ENCODE results near the gene SEZ6L2.
"Not testable (repeated sequence)": the region's sequence is repeated elsewhere in the genome, so short reads cannot be mapped to it uniquely, and the experiment has no call there.

SEZ6L2 gene

DNA sequence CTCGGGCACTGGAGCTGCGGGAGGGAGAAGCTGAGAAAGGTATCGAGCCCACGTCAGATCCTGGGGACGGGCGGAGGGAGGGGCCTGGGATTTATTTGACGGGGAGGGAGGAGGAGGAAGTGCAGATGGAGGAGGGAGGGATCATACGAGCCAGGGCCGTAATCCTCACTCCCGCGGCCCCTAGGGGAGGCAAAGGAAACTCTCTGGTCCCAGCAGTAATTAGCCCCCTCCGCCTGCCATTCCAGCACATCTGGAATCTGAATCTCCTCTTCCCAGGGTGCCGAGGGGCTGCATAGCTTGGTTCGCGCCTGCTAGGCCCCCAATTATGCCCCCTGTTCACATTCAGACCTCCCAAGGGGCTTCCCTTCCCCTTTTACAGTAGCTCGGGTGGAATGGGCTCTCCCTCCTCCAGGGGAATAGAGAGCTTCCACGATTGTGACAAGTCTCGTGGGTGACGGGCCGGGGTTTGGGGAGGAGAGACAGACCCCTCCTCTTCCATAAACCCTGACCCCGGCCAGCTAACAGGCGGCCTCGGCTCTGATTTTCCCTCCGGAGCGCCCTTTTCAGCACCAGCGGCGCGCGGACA is at the start of gene SEZ6L2:
TSS of gene SEZ6L2 (minus strand) at position 35 of the 586 bp plus-strand sequence. CDS start 531 bp downstream, outside the sequence.
- DNase-seq = no peak

DNA sequence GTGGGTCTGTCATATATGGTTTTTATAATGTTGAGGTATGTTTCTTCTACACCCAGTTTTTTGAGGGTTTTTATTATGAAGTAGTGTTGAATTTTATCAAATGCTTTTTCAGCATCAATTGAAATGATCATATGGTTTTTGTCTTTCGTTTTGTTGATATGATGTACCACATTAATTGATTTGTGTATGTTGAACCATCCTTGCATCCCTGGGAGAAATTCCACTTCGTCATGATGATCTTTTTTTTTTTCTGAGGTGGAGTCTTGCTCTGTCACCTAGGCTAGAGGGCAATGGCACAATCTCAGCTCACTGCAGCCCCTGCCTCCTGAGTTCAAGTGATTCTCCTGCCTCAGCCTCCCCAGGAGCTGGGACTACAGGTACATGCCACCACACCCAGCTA is 48.5 kb upstream of the SEZ6L2 start:
- DNase-seq = no peak

DNA sequence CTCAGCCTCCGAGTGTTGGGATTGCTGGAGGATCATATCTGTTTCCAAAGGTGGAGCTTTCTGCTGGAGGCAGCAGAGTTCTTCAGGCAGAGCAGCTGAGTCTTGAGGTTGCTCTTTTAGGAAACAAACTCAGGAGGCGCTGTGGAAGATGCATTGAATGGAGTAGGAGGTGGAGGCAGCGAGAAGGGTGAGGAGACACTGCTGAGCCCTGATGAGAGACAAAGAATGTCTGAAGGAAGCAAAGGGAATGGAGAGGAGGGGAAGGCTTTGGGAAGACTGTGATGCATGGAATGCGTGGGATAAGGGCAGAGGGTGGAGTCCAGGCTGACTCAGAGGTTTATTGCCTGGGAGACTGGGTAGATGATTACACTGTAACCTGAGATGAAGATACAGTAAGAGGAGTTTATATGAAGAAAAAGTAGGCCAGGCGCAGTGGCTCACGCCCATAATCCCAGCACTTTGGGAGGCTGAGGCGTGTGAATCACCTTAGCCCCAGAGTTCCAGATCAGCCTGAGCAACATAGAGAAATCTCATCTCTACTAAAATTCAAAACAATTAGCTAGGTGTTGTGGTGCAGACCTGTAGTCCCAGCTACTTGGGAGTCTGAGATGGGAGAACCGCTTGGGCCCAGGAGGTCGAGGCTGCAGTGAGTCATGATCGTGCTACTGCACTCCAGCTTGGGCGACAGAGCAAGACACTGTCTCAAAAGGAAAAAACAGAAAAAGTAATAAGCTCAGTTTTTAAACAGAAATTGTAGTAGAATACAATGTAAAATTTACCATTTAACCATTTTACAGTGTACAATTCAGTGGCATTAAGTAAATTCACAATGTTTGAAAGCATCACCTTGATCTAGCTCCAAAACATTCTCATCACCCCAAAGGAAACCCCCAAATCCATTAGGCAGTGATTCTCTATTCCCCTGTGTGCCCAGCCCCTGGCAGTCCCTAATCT is 44.8 kb upstream of the SEZ6L2 start:
- DNase-seq = no peak

DNA sequence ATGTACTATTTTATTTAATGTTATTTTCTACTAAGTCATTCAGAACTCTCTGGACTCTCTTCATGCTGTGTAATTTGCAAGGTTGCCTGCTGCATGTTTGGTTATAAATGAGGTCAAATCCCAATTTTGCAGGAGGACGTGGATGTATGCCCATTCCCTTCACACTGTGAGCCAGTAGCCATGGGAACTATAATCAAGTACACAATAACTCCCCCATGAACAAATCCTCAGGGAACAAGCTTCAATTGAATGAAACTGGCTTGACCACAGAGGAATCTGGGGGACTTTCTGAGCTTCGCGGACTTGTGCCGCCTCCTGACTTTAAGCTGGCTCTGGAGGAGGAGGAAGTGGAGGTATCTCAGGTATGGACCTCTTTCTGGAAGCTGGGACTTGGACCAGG is 41.3 kb upstream of the SEZ6L2 start:
- DNase-seq = no peak

DNA sequence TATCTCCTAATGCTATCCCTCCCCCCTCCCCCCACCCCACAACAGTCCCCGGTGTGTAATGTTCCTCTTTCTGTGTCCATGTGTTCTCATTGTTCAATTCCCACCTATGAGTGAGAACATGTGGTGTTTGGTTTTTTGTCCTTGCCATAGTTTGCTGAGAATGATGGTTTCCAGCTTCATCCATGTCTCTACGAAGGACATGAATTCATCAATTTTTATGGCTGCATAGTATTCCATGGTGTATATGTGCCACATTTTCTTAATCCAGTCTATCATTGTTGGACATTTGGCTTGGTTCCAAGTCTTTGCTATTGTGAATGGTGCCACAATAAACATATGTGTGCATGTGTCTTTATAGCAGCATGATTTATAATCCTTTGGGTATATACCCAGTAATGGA is 32.4 kb upstream of the SEZ6L2 start:
- DNase-seq = not testable (repeated sequence)

DNA sequence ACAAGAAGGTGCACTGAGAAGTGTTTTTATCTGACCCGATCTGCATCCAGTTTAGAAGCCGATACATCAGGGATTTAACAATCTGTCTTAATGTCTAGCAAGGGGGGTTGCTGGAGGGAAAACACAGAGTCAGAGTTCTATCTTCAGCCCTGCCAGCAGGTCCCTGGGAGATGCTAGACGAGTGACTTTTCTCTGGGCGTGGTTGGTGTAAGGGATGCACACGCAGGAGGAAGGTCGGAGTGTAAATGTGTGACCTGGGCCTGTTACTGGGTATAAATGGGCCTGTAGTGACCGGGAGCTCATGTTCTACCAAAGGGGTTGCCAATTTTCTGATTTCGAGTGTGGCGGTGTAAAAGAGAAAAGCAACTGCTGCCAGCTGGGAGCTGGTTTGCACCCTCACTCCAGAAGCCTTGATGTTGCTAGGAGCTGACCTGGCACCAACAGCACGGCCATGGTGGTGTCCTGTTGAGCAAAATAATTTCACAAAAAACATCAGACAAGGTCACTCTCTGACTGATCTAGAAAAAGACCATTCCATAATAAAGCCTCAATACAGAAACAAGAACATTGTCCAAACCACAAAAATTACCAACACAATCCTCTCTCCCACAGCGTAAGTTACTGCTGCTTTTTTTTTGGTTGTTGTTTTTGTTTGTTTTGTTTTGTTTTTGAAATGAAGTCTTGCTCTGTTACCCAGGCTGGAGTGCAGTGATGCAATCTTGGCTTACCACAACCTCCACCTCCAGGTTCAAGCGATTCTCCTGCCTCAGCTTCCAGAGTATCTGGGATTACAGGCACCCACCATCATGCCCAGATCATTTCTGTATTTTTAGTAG is 27.9 kb upstream of the SEZ6L2 start:
- no peak for DNase-seq

DNA sequence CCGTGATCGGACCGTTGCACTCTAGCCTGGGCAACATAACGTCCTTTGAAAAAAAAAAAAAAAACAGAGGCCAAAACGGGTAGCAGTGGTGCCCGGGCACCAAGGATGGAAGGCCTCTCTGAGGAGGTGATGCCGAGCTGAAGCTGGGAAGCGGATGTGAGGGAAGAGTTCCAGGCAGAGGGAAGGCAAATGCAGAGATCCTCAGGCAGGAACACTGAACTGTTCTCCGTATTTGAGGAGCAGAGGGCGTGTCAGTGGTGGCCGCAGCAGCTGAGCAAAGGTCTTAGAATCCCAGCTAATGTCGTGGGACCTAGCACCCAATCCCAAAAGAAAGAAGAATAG is 27.3 kb upstream of the SEZ6L2 start:
- DNase-seq = no peak

DNA sequence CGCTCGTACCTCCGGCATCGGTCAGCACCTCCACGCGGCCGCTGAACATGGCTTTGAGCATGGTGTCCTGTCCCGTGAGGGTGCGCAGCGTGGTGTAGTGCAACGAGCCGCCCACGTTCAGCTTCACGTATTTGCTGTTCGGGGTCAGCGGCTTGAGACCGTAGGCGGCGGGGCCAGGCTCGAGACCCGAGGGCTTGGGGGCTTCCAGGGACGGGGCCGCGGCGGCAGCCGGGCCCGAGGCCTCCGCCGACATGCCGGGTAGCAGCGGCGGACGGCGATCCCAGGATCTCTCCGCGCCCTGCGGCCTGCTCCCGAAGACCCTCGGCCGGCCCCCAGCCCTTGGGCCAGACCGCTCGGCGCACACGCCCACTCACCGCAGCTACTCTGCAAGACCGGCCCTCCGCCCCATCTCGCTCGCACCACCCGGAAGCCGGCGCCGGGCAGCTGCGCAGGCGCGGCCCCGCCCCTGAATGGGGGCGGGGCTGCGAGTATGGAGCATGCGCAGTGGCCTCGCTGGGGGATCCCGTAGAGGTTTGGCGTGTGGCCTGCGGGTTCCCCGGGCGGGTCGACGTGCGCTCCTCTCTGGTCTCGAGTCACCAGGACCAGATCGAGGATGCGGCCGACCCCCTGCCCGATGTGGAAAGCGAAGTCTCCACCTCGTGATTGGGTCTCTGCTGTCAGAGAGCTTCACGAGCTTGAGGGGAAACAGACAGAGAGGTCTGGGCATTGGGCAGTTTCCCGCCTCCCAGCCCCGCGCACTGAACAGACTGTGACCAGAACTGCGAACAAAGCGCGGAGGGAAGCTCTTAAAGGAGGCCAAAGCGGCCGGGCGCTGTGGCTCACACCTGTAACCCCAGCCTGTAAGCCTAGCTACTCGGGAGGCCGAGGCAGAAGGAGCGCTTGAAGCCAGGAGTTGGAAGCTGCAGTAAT is 26.7 kb upstream of the SEZ6L2 start, which contains the start of gene KCTD13:
TSS of gene KCTD13 (minus strand) at position 446 of the 930 bp plus-strand sequence. CDS start at position 253, 193 bp downstream.
- DNase-seq = peak; percentile 89

DNA sequence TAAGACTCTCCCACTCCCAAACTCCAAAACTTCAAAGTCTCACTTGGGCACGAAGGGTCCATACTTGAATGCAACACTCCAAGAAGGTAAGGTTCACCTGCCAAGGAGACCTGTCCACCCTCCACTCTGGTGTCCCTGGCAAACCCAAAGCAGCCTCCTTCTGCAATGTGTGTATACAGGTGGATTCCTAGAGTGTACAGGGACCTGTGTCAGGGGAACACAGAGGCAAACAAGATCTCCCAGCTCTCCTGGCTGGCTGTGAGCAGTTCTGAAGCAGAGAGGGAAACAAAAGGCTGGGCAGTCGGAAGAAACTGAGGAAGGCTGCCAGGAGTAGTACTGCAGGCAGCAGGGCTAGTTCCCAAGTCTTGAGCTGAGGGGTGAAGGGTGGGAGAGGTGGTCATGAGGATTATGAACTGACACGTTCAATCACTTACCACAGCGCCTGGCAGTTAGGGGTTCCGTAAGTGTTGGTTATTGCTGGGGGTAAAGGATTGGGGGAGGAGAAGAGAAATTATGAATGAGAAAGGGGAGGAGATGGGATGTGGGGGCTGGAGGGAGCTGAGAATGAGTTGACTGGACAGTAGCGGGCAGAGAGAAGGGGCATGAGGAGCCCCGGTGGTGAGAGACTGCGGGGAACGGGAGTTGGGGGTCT is 25.9 kb upstream of the SEZ6L2 start:
- no peak for DNase-seq

DNA sequence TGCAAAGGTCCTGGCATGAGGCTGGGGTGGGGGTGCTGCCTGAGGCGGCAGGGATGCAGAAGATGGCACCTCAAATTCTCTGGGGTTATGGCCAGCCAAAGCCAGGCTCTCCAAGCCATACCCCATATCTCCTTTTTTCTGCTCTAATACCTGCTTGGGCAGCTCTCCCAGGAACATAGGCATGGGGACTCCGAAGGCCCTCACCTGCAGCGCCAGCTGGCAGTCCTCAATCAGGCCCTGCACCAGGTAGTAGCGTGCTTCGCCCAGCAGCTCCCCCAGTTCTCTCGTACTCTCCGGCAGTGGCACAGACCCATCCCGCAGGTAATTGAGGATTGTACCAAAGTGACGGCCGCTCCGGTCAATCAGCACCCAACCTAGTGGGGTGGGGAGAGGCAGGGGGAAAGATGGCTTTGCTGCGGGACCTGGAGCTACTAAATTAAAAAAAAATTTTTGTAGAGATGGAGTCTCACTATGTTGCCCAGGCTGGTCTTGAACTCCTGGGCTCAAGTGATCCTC is 23.7 kb upstream of the SEZ6L2 start:
- DNase-seq = no peak

DNA sequence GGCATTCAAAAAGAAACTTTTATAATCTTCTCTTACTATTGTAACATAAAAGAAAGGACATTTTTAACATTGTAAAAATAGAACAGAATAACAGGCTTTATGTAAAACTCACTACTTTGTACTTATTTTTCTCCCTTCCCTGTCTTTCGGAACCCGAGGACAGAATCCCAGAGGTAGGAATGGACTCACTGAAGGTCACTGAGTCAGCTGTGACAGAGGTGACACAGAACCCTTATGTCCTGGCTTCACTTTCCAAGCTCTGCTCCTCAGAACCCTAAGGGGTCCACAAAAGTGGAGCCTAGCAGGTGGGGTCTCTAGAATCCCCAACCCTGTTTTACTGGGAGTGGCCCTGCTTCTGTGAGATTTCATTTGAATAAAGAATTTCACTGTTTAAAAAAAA is 23.0 kb upstream of the SEZ6L2 start:
- no peak for DNase-seq

DNA sequence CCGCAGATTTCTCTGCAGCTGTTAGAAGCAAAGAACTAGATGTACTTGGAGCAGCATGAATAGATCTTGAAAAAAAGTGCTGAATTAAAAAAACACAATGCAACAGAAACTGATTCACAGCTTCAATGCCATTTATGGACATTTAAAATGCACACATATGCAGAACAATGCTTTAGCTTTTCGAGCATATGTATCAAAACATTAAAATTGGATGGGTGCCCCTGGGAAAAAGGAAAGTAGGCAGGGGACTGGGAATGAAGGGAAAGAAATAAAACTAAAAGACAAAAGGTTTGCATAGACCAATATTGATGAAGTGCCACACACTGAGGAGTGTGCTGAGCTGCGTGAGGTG is 21.7 kb upstream of the SEZ6L2 start:
- no peak for DNase-seq

DNA sequence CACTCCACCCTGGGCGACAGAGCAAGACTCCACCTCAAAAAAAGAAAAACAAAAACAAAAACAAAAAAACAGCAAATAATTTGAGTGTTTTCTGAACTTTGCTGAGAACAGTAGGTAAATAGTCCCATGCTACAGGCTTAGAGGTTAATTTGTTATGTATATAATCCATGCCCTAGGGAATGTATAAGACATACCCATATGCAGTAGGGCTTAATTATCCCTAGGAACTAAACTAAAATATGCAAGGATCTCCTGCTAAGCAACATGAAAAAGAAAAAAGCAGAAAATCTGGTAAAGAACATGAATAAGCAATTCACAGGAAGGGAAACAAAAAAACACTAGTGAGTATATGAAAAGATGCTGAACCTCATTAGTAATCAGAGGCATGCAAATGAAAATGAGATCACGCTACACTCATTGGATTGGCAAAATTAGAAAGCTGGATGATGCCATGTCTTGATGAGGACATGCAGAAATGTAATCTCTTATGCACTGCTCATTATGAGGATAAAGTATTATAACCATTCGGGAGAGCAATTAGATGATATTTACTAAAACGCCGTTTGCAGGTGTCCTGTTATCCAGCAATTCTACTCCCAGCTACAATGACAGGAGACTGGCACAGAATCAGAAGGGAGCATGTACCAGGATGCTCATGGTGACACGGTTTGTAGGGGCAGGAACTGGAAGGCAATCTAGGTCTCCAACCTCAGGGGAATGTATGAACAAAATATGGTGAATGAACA is 21.1 kb upstream of the SEZ6L2 start:
- no peak for DNase-seq

DNA sequence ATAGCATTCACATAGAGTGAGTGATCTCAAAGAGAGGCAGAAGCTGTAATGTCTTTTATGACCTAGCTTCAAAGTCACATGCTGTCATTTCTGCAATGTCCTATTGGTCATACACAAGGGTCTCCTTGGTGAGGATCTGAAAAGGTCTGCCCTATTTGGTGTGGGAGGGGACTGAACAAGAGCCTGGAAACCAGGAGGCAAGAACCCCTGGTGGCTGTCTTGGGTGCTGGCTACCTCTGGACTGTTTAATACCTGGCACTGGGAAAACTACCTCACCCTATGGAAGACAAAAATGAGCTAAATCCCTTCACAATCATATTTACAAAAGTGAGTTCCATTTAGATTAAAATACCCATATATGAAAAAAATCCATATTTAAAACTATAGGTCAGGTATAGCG is 17.6 kb upstream of the SEZ6L2 start:
- no peak for DNase-seq

DNA sequence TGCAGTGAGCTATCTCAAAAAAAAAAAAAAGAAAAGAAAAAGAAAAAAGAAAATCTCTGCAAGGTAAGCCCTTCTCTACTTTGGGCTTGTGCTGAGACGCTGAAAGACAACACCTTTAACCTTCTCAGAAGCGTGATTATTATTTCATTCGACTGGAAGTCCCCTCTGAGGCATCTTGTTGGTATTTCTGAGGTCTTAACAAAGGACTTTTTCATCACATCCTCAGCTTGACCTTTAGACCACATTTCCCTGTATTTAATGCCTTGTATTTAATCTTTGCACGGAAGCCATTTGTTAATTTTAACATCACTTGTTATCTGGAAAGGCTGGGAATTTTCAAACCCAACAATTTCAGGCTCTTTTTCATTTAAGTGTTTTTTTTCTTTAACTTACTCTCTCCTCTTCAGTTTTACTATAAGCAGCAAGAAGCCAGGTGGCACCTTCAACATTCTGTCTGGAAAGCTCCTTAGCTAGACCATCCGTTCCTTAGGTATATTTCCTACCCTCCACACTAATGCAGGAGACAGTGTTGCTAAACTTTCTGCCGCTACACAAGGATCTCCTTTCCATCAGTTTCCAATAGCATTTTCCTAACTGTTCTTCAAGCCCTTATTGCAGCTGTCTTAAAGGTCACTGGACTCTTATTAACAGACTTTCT is 16.4 kb upstream of the SEZ6L2 start:
- DNase-seq = no peak

DNA sequence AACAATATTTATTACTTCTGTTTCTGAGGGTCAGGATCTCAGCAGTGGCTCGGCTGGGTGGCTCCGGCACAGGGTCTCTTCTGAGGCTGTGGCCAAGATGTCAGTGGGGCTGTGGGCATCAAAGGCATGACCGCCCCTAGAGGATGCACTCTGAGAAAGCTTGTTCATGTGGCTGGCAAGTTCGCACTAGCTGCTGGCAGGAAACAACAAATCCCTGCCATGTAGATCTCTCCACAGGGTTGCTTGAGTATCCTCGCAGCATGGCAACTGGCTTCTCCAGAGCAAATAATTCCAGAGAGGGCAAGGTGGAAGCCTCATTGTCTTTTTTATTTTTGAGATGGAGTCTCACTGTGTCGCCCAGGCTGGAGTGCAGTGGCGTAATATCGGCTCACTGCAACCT is 14.2 kb upstream of the SEZ6L2 start:
- no peak for DNase-seq

DNA sequence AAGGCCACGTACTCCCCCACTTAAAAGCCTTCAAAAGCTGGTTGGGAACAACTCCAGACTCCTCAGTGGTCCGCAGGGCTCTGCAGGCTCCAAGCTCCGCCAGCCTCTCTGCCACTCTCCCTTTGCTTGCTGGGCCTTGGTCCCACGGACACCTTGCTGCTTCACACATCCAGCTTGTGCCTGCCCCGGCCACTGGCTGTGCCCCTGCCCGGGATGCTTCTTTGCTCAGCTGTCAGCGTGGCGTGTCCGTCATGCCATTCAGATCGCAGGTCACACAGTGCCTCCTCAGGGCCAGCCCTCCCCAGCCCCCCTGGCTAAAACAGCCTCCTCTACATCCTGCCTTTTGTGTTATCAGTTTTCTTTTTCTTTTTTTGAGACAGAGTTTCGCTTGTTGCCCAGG is 12.7 kb upstream of the SEZ6L2 start:
- DNase-seq = no peak

DNA sequence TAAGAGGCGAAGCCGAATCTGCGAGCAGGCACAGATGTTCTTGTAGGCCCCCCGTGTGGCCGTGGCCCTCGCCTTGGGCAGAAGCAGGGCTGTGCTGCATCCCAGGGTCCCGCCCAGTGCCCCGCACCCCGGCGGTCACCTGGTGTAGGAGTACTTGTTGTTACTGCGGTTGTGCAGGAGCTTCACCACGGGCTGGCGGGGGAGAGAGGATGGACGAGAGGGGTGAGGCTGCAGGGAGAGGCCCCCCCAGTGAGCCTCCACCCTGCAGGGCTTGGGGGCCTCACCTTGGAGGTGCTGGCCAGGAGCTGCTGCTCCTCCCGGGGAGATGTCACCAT is 12.3 kb upstream of the SEZ6L2 start:
- DNase-seq = no peak

DNA sequence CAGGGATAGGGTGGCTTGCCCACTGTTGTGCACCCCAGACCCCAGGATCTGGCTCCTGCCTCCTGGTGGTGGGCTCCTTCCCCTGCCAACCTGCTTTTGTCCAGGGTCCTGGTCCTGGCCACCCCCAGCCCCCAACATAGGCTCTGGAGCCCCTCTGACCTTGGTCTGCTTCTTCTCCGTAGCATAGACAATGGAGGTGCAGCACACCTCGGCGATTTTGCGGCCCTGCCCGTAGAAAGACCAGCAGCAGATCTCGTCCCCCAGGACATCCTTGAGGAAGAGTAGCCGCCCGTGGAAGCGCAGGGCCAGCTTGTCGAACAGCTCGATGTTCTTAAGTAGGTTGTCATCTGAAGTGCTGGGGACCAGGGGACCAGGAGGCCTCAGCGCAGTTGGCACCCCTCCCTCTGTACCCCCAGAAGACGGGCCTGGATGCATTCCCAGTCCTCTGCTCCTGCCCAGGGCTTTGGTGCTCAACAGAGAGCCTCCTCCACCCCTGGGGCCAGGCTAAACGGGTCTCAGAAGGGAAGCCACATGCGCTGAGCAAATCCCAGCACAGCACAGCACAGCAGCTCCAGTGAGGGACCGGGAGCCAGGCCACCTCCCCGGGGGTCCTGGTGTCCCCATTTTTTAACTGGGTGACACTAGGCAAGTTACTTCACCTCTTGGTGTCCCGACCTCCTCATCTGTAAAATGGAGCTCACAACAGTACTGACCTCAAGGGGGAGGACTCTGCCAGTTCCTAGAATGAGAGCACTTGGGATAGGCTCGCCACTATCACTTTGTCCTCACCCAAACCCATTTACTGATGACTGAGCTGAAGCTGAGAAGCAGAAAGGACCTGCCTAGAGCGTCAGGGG is 11.7 kb upstream of the SEZ6L2 start:
- no peak for DNase-seq

Measured in activated effector memory CD4-positive, alpha-beta T cell treated with Interleukin-2 at 50 U/mL for 16 hours (primary cell).